Measurements from ENCODE around the gene DOCK2. TPM values are rescaled to one million over a fixed set of nuclear protein-coding genes. Genes with fewer than 3 reads are reported as not detected.

The DOCK2 gene
- total and polyA plus RNA-seq, 7 donors: 2.3 to 21.1 (median 12.5) TPM

DNA sequence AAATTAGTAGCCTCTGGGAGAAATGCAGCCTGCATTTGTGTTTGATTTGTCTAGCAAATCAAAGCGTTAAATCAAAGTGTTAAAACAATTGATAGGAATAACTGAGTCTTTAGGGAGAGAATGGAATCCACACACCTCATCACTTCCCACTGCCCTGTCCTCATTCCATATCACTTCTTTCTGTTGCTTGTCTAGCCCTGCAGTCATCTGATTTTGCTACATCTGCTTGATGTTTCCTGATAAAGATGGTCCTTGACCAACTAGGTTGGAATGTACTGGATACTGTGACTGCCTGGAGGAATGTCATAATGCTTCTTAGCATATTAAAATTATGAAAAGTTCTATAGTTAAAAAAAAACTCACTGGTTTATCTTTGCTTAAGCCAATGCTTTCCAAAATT is 119.9 kb downstream of the DOCK2 start:
- H3K36me3 ChIP-seq: no peaks in the 10 kb centered on the region
- WGBS, 2 donors: 88 to 95% methylated on average over 1 of the region's 1 CpG
- TF ChIP-seq, protein P1, sequence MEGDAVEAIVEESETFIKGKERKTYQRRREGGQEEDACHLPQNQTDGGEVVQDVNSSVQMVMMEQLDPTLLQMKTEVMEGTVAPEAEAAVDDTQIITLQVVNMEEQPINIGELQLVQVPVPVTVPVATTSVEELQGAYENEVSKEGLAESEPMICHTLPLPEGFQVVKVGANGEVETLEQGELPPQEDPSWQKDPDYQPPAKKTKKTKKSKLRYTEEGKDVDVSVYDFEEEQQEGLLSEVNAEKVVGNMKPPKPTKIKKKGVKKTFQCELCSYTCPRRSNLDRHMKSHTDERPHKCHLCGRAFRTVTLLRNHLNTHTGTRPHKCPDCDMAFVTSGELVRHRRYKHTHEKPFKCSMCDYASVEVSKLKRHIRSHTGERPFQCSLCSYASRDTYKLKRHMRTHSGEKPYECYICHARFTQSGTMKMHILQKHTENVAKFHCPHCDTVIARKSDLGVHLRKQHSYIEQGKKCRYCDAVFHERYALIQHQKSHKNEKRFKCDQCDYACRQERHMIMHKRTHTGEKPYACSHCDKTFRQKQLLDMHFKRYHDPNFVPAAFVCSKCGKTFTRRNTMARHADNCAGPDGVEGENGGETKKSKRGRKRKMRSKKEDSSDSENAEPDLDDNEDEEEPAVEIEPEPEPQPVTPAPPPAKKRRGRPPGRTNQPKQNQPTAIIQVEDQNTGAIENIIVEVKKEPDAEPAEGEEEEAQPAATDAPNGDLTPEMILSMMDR (IDR thresholded peaks at IDR 0.05): no peak
- no peak for TF ChIP-seq POLR2AphosphoS5 (IDR thresholded peaks at IDR 0.05)
- TF ChIP-seq EP300 (IDR thresholded peaks at IDR 0.05): no peak
- no peak for TF ChIP-seq POLR2A (IDR thresholded peaks at IDR 0.05)
- H3K27ac ChIP-seq: no peak overlapping the region
- H3K4me3 ChIP-seq: no peak overlapping the region
- no peaks in the 10 kb centered on the region for H3K4me1 ChIP-seq
- intact Hi-C loops (cut with DNase I): no loop called here
- no peaks in the 10 kb centered on the region for H3K9me3 ChIP-seq
- no peak for DNase-seq
- no peaks in the 10 kb centered on the region for H3K27me3 ChIP-seq

DNA sequence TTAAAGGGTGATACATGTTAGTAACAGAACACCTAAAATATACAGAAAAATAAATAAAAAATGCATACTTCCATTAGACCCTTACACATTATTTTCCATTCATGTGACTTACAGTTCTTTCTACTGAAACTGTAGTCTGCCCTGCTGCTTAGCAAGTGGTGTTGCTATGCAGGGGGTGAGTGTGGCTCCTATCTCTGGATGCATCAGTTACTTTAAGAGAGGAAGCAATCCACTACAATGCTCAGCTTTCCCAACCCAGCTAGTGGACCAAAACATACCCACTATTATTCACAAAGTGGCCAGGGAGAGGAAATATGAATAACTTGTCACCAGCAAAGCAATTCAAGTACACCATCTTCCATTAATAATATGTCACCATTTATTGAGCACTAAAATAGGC is 121.8 kb downstream of the DOCK2 start:
- intact Hi-C loops (cut with DNase I): no loop called here
- DNase-seq: no peak
- no peak for TF ChIP-seq EP300 (IDR thresholded peaks at IDR 0.05)
- TF ChIP-seq, protein P1 (IDR thresholded peaks at IDR 0.05): no peak
- TF ChIP-seq POLR2A (IDR thresholded peaks at IDR 0.05): no peak
- no peak for TF ChIP-seq POLR2AphosphoS5 (IDR thresholded peaks at IDR 0.05)
- H3K4me1 ChIP-seq: no peaks in the 10 kb centered on the region
- no peaks in the 10 kb centered on the region for H3K27me3 ChIP-seq
- no peak overlapping the region for H3K27ac ChIP-seq
- no peaks in the 10 kb centered on the region for H3K9me3 ChIP-seq
- no peak overlapping the region for H3K4me3 ChIP-seq
- no peaks in the 10 kb centered on the region for H3K36me3 ChIP-seq

DNA sequence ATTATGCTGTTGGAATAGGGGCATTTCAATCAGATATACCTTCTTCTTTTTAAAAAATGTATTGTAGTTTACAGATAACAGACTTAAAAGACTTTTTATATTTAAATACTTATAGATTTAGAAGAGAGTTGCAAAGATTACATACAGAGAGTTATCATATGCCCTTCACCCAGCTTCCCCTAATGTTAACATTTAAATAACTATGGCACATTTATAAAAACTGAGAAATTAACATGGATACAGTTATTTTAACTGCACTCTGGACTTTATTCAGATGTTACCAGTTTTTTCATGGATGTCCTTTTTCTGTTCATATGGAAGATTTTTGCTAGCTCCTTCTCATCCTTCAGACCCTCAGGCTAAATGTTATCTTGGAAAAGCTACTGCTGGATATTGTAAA is 123.2 kb downstream of the DOCK2 start:
- no peak overlapping the region for H3K4me3 ChIP-seq
- no peak for DNase-seq
- intact Hi-C loops (cut with DNase I): no loop called here
- H3K4me1 ChIP-seq: no peaks in the 10 kb centered on the region
- H3K36me3 ChIP-seq: no peaks in the 10 kb centered on the region
- TF ChIP-seq EP300 (IDR thresholded peaks at IDR 0.05): no peak
- TF ChIP-seq POLR2AphosphoS5 (IDR thresholded peaks at IDR 0.05): no peak
- TF ChIP-seq, protein P1 (IDR thresholded peaks at IDR 0.05): no peak
- TF ChIP-seq POLR2A (IDR thresholded peaks at IDR 0.05): no peak
- H3K27ac ChIP-seq: no peak overlapping the region
- H3K9me3 ChIP-seq: no peaks in the 10 kb centered on the region
- H3K27me3 ChIP-seq: no peaks in the 10 kb centered on the region

DNA sequence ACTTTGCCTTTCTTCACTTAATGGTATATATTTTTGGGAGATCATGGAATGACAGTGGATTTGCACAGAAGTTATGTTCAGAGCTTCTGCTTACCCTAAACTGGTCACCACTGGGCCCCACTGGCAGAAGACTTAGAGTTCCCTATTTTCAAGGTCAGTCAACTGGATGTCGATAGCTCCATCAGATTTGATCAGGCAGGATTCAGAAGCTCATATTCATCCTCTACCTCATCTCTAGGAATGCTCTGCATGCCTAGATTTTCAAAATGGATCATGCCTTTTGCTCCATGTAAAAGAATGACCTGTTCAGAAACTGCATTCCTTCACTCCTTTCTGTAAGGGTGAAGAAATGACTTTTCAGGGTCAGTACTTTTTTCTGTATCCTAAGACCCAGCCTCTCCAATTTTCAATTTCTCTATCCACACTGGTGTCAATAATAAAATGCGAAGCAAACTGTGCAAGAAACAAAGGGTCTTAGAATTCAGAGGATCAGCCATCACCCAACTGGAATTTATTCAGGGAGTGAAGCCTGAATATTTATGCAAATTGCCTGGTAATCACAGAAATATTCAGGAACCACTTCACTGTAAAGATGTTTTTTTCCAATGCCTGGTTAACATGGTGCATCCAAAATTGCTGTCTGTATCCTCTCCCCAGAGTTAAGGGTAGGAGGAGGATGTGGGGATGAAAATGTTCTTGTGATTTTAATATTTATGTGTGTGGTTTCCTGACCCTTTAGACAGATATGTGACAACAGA is 125.4 kb downstream of the DOCK2 start:
- WGBS, 2 donors: 80 to 92% methylated on average over 2 of the region's 2 CpGs
- TF ChIP-seq, protein P1 (IDR thresholded peaks at IDR 0.05): no peak
- TF ChIP-seq POLR2A (IDR thresholded peaks at IDR 0.05): no peak
- TF ChIP-seq POLR2AphosphoS5 (IDR thresholded peaks at IDR 0.05): no peak
- TF ChIP-seq EP300 (IDR thresholded peaks at IDR 0.05): no peak
- no peaks in the 10 kb centered on the region for H3K4me1 ChIP-seq
- H3K9me3 ChIP-seq: no peaks in the 10 kb centered on the region
- H3K27ac ChIP-seq: no peak overlapping the region
- intact Hi-C loops (cut with DNase I): no loop called here
- DNase-seq: no peak
- no peaks in the 10 kb centered on the region for H3K27me3 ChIP-seq
- no peak overlapping the region for H3K4me3 ChIP-seq
- H3K36me3 ChIP-seq: no peaks in the 10 kb centered on the region
